ENCODE measurements around the gene ZNF630.

DNA sequence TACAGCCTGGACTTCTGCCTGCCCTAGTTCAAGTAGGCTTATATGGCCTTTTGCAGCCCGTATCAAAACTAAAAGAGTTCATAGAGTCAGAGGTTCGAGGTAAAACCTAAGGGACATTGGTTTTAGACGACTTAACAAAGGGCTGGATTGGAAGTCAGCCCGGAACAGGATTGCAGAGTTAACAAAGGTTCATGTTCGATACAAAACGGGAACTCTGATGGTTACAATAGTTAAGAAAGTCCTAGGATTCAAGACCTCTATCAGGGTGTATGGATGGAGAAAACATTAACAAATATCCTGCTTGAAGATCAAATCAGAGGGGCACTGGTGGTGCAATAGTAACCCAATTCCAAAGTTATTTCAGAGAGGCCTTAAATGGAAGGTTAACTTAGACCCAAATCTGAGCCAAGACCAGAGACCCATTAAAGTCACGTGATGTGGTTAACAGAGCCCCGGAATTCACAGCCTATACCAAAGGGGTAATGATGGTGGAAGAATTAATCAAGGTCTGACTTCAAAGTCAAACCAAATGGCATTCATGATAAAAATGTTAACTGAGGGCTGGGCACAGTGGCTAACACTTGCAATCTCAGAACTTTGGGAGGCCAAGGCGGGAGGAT is 656 bp upstream of the ZNF630 start:
- TF ChIP-seq, protein P1, sequence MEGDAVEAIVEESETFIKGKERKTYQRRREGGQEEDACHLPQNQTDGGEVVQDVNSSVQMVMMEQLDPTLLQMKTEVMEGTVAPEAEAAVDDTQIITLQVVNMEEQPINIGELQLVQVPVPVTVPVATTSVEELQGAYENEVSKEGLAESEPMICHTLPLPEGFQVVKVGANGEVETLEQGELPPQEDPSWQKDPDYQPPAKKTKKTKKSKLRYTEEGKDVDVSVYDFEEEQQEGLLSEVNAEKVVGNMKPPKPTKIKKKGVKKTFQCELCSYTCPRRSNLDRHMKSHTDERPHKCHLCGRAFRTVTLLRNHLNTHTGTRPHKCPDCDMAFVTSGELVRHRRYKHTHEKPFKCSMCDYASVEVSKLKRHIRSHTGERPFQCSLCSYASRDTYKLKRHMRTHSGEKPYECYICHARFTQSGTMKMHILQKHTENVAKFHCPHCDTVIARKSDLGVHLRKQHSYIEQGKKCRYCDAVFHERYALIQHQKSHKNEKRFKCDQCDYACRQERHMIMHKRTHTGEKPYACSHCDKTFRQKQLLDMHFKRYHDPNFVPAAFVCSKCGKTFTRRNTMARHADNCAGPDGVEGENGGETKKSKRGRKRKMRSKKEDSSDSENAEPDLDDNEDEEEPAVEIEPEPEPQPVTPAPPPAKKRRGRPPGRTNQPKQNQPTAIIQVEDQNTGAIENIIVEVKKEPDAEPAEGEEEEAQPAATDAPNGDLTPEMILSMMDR (IDR thresholded peaks at IDR 0.05 in 2 of 3, conservative IDR thresholded peaks at IDR 0.05 in 1 of 3; ENCODE audit: control insufficient read depth in 2 of 3, extremely low read depth in 1 of 3, insufficient read depth in 1 of 3, low read depth in 3 of 3, low read length in 3 of 3), result no peak
- TF ChIP-seq IKZF2 (IDR thresholded peaks at IDR 0.05), result no peak
